Subcutaneous adipose tissue (tissue), 4 donors: Measurements from ENCODE around the gene SLC25A12. TPM values are rescaled to one million over a fixed set of nuclear protein-coding genes. Genes with fewer than 3 reads are reported as not detected.

ENCODE experiments used
- CTCF ChIP-seq: fragments of 450-650 bp; IDR thresholded peaks from one replicate; pipeline ENCODE4 v1.5.1; 2016; ENCODE audit warnings: low read depth, mild to moderate bottlenecking, control low read depth, antibody characterized with exemption, moderate library complexity
- total RNA-seq, 4 donors: library from RNA; depleted of rRNA; stranded (reverse); fragments of >200 nt; gene quantifications; one replicate each; pipeline ENCODE4 v1.1.0, GENCODE V29; 2016

Gene SLC25A12
- total RNA-seq, 4 donors from 2014 or later, result 12.4 to 24.0 (median 14.6) TPM

DNA sequence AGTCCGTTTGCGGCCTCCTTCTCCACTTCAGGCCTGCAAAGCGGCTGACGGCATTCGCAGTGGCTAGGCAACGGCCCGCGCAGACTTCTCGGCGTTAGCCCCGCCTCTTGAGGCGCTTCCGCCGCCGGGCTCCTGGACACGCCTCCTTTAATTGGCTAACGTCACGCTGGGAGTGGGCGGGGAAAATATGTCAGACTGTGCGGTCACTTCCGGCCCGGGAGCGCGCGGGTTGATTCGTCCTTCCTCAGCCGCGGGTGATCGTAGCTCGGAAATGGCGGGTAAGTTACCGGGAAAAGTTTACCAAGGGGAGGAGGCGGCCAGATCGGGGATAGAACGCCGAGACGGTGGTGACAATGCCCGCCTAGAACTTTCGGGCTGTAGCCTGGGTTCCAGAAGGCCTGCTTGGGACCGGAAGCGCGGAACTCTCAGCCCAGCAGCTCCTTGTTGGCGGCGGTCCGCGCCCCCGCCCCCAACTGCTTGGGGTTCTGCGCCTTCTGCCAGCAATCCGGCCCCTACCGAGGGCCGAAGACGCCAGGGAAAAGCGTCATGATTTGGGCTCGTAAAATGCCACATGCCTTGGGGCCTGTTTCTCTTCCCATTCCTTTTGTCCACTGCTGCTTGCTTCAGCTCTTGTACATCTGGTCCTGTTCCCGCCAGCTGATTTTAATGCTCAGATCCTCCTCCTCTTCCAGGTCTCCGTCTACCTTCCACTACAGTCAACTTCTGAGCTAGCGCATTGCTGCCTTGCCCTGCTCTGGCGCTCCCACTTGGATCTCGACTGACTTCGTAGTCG is 28.4 kb upstream of the SLC25A12 start, which contains the start of gene HAT1:
HAT1 (plus strand) TSS at position 232 of the 793 bp plus-strand sequence; CDS start at position 272, 40 bp downstream.
- TF ChIP-seq CTCF, result no peak

- no peak for TF ChIP-seq CTCF
Observed at GRCh38 chr2:171921970-171922229, 27.9 kb upstream of the SLC25A12 start.

DNA sequence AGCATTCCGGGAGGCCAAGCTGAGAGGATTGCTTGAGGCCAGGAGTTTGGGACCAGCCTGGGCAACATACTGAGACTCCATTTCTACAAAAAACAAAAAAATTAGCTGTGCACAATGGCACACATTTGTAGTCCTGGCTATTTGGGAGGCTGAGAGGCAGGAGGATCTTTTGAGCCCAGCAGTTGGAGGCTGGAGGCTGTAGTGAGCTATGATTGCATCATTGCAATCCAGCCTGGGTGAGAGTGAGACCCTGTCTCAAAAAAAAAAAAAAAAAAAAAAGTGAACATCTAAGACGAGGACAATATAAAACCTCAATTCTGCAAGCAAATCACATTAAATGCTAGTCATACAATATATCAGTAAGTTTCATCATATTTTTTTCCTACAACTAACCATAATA is 25.4 kb upstream of the SLC25A12 start:
- TF ChIP-seq CTCF, result no peak

DNA sequence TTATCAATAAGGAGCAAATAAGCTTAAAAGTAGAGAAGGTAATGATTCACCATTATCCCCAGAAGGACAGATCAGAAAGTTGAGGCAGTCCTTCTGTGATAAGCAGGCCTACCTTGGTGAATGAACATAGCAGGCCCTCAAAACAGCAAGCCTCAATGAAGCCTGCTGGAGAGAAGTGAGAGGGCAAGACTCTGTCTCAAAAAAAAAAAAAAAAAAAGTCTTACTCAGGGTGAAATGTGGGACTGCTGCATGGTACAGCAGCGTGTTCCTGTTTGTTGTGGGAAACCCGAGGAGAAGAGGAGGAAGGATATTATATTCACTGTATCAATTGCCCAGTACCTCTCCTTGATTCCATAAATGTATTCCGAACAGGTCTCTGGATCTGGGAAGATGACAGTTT is 19.5 kb upstream of the SLC25A12 start:
- TF ChIP-seq CTCF, result no peak

DNA sequence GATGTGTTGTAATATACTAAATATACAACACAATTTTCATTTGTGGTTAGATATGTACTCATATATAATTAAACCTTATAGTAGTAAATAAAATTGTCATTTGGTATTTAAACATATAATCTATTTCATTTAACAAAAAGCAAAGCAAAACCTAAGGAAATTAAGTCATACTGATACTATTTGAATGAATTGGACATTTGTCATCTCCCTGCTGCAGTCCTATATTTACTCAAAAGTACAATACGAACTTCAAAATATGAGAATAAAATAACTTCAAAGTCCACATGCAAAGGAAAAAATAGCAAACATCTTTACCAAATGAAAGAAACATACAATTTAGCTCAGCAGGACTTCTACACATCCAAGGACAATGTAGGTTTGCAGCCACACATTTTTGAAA is 16.4 kb upstream of the SLC25A12 start:
- TF ChIP-seq CTCF, result no peak

GRCh38 chr2:171909266-171909665 is 15.2 kb upstream of the SLC25A12 start:
- no peak for TF ChIP-seq CTCF

DNA sequence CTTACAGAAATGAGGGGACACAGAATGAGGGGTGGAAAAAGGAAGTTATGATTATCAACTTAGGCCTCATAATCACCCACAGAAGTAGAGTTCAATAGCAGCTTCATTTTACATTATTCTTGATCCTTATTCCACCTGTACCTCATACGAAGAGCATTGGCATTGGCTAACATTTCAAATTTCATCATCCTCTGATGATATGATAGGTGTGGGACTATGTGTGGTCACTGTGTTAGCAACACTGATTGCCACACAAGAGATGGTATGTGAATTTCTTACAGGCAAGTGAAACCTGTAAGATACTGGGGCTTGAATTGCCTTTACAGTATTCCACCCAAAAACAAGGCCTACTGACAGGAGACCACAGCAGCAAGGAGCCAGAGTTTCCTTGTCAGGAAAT is 14.2 kb upstream of the SLC25A12 start:
- TF ChIP-seq CTCF, result no peak
